ENCODE data around the gene RNF223. TPM values are rescaled to one million over a fixed set of nuclear protein-coding genes. Genes with fewer than 3 reads are reported as not detected.

RNF223 gene
- total RNA-seq, 1 experiment from 2014 or later: 6.3 TPM

- POLR2A ChIA-PET: interaction anchor here (1.1 kb wide), 1 partner anchor 40 kb away, joined by 3 read pairs; no protein-coding TSS in a partner anchor
- peak overlapping the region; percentile 15 to 40 for H3K4me3 ChIP-seq (replicated peaks in 1 of 2; ENCODE audit: low read depth in 1 of 2, low read length in 2 of 2)
- peaks cover 0 to 23% of the 10 kb centered on the region in 2 experiments; a peak in 2 of 4 replicates for H3K36me3 ChIP-seq (ENCODE audit: control insufficient read depth in 1 of 2, insufficient read depth in 2 of 2, low read length in 2 of 2)
These were observed 49.8 kb downstream of the RNF223 start for GRCh38 chr1:1024149-1024770.

GRCh38 chr1:1023700-1024099, 50.4 kb downstream of the RNF223 start:
- intact Hi-C loops (cut with micrococcal nuclease): no loop called here
- H3K27ac ChIP-seq (ENCODE audit: low read depth, low read length): peak overlapping the region; percentile 87
- RAD21 ChIA-PET (ENCODE audit: low non-redundant PET in 1 of 2, low total read pairs in 2 of 2, uncharacterized antibody in 2 of 2, unreplicated experiment in 2 of 2): no interaction called here
- H3K9me3 ChIP-seq (ENCODE audit: control insufficient read depth in 1 of 2, insufficient read depth in 1 of 2, low read depth in 1 of 2, low read length in 2 of 2): no peaks in the 10 kb centered on the region
- CTCF ChIA-PET: no interaction called here
- H3K36me3 ChIP-seq (ENCODE audit: control insufficient read depth in 1 of 2, insufficient read depth in 2 of 2, low read length in 2 of 2): peaks cover 0 to 23% of the 10 kb centered on the region in 2 experiments; a peak in 2 of 4 replicates
- BruUV-seq (replicated peaks): no TSS peak
- 0 out of 4 replicates have a peak overlapping the region, but pooled peaks of 1 of the 2 experiments have one; percentile 40 for H3K4me3 ChIP-seq (replicated peaks in 1 of 2; ENCODE audit: low read depth in 1 of 2, low read length in 2 of 2)
- DNase-seq (ENCODE audit: low read depth, low spot score) (no peak), ATAC-seq (no peak)
- H2AFZ ChIP-seq (ENCODE audit: low read depth, low read length, poor library complexity, severe bottlenecking): no peak overlapping the region
- peaks cover 74% of the 10 kb centered on the region for H3K79me2 ChIP-seq (ENCODE audit: insufficient read depth, low read length)
- H3K4me1 ChIP-seq (ENCODE audit: control insufficient read depth in 1 of 2, insufficient read depth in 2 of 2, low read length in 2 of 2): peaks cover 38 to 58% of the 10 kb centered on the region in 2 experiments
- TF ChIP-seq JUND (IDR thresholded peaks at IDR 0.05) (no peak), EGR1 (IDR thresholded peaks at IDR 0.05; ENCODE audit: low read depth) (no peak)
- H3K27me3 ChIP-seq (ENCODE audit: insufficient read depth, low read length): no peaks in the 10 kb centered on the region
- no peaks in the 10 kb centered on the region for H4K20me1 ChIP-seq (ENCODE audit: insufficient read depth)
- H3K4me2 ChIP-seq (ENCODE audit: low read length): peak overlapping the region; percentile 98
- peak overlapping the region; percentile 67 for H3K9ac ChIP-seq (ENCODE audit: low read length)
- POLR2A ChIA-PET: interaction anchor here (1.1 to 1.6 kb wide), 2 partner anchors 17 to 40 kb away, joined by 3 read pairs; no protein-coding TSS in a partner anchor
- H3K9me2 ChIP-seq (ENCODE audit: insufficient read depth): no peaks in the 10 kb centered on the region

More at GRCh38 chr1:1024149-1024770, 49.8 kb downstream of the RNF223 start:
- Histone ChIP-seq H3K4me1 (ENCODE audit: control insufficient read depth in 1 of 2, insufficient read depth in 2 of 2, low read length in 2 of 2) (peaks cover 33 to 52% of the 10 kb centered on the region in 2 experiments), H2AFZ (ENCODE audit: low read depth, low read length, poor library complexity, severe bottlenecking) (no peak overlapping the region), H4K20me1 (ENCODE audit: insufficient read depth) (no peaks in the 10 kb centered on the region), H3K79me2 (ENCODE audit: insufficient read depth, low read length) (peaks cover 77% of the 10 kb centered on the region), H3K9me2 (ENCODE audit: insufficient read depth) (no peaks in the 10 kb centered on the region), H3K27ac (ENCODE audit: low read depth, low read length) (peak overlapping the region; percentile 87), H3K9me3 (ENCODE audit: control insufficient read depth in 1 of 2, insufficient read depth in 1 of 2, low read depth in 1 of 2, low read length in 2 of 2) (no peaks in the 10 kb centered on the region), H3K9ac (ENCODE audit: low read length) (peak overlapping the region; percentile 67), H3K27me3 (ENCODE audit: insufficient read depth, low read length) (no peaks in the 10 kb centered on the region), H3K4me2 (ENCODE audit: low read length) (peak overlapping the region; percentile 98)
- DNase-seq (ENCODE audit: low read depth, low spot score): no peak
- TF ChIP-seq RAD21 (IDR thresholded peaks at IDR 0.05; ENCODE audit: low read depth) (no peak), YY1 (IDR thresholded peaks at IDR 0.05; ENCODE audit: extremely low read depth, insufficient replicate concordance, low read depth, low read length) (no peak), ZFX (IDR thresholded peaks at IDR 0.05) (no peak), ZNF274 (IDR thresholded peaks at IDR 0.05; ENCODE audit: low read depth, low read length) (no peak), CEBPB (IDR thresholded peaks at IDR 0.05; ENCODE audit: low read depth) (no peak), POLR2AphosphoS5 (IDR thresholded peaks at IDR 0.05; ENCODE audit: low read depth, low read length) (no peak), ATF3 (IDR thresholded peaks at IDR 0.05) (no peak), SIN3A (IDR thresholded peaks at IDR 0.05; ENCODE audit: low read depth) (no peak), ELF1 (IDR thresholded peaks at IDR 0.05; ENCODE audit: borderline replicate concordance, low read depth) (no peak), FOSL1 (IDR thresholded peaks at IDR 0.05; ENCODE audit: low read depth) (no peak)
- ChIA-PET CTCF (no interaction called here), RAD21 (ENCODE audit: low non-redundant PET in 1 of 2, low total read pairs in 2 of 2, uncharacterized antibody in 2 of 2, unreplicated experiment in 2 of 2) (no interaction called here)
- BruUV-seq (replicated peaks): no TSS peak
- intact Hi-C loops (cut with micrococcal nuclease): no loop called here
- peak; percentile 0; the same call in 1 of the 2 replicates for ATAC-seq
